HT1080 (cell line): ENCODE results near the gene SGCG. TPM values are rescaled to one million over a fixed set of nuclear protein-coding genes. Genes with fewer than 3 reads are reported as not detected.
"Not testable (repeated sequence)": the region's sequence is repeated elsewhere in the genome, so short reads cannot be mapped to it uniquely, and the experiment has no call there.

Experiments
- DNase-seq: peaks from one replicate; pipeline ENCODE4 v3.0.0-alpha.2; 2015; ENCODE audit warnings: low read depth
- total RNA-seq: library from RNA; depleted of rRNA; stranded (reverse); fragments of >200 nt; shearing (Covaris generic); gene quantifications from 2 replicates; pipeline ENCODE4 v1.2.3, GENCODE V29; 2014

SGCG gene
- total RNA-seq, 1 experiment from 2014 or later: not detected

GRCh38 chr13:23205807-23206206 lies 25.0 kb downstream of the SGCG start:
- no peak for DNase-seq

- no peak for DNase-seq
Measured at GRCh38 chr13:23212671-23213070, 31.9 kb downstream of the SGCG start.

- DNase-seq: no peak
Measured at GRCh38 chr13:23231241-23231640, 50.5 kb downstream of the SGCG start.

GRCh38 chr13:23235994-23236393 lies 55.2 kb downstream of the SGCG start:
- no peak for DNase-seq

DNA sequence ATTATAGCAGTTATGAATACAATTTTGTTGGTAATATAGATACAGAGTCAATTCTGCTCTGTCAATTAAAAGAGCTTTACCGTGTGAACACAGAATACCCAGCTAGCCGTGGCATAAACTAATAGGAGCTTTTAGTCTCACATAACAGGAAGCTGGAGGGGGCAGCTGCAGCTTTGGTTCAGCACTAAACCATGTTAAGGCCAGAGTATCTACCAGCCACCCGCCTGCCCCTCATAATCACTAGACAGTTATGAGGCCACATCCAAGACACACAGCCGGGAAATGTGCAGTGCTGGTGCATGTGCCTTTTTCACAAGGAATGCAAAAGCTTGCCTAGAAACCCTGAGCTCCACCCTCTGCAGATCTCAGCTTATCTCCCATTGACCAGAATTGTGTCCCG lies 62.3 kb downstream of the SGCG start:
- no peak for DNase-seq

GRCh38 chr13:23248410-23248809 lies 67.6 kb downstream of the SGCG start:
- not testable (repeated sequence) for DNase-seq

- DNase-seq: no peak
Measured at GRCh38 chr13:23254506-23254905, 73.7 kb downstream of the SGCG start.

DNA sequence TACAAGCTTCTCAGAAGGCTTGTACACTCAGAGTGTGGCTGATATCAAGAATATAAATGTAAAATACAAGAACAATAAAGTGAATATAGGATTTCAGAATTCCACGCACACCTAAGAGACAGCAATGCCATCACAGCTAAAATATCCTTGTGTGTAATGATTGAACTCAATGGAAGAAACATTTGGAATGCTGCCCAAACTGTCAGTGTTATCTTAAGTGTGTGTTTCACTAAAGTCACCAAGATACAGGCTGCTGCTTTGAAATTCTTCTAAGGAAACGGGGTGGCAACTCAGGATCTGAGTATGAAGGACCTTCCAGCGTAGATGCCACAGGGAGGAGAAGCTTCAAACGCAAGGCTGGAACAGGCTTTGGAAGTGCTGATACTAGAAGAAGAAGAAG lies 86.8 kb downstream of the SGCG start:
- no peak for DNase-seq

DNA sequence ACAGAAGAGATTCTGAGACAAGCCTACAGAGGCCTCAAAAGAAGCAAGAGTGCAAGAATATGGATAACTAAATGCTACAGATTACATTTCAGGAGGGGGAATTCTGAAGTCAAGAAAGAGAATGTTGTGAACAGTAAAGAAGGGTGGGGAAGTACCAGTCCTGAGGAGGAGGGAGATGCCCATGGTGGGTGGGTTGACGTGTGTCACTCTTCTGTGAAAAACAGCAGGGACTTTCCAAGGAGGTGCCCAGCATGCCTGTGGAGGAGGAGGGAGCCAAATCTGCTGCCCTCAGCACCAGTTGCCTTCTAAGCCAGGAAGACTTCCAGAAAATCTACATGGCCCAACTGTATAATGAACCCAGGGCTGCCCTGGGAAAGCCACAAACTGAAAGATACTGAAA lies 87.7 kb downstream of the SGCG start:
- DNase-seq: no peak

DNA sequence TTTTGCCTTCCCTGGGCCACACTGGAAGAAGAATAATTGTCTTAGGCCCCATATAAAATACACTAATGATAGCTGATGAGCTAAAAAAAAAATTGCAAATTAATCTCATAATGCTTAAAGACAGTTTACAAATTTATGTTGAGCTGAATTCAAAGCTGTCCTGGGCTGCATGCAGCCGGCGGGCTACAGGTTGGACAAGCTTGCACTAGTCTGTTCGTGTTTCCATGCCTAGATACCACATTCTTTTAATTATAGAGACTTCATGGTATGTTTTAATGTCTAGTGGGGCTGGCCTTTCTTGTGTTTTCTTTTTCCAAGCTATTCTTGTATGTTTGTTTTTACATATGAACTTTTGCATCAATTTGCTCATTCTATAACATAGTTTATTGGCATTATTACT lies 90.6 kb downstream of the SGCG start:
- no peak for DNase-seq

GRCh38 chr13:23273498-23273897 lies 92.7 kb downstream of the SGCG start:
- no peak for DNase-seq

DNA sequence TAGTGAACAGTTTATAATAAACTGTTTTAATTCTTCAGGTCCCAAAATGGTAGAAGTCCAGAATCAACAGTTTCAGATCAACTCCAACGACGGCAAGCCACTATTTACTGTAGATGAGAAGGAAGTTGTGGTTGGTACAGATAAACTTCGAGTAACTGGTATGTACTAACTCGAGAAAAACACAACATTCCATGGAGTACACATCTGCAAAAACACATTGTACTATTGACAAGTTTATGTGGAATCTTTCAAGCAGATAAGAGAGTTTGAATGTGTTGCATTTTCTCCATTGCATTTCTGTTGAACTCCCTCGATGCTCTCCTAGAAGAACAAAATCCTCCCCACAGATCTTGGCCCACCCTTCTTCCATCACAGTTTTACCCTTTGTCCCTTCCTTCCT lies 98.5 kb downstream of the SGCG start:
- DNase-seq: no peak

GRCh38 chr13:23288564-23288963 lies 107.8 kb downstream of the SGCG start:
- DNase-seq: no peak

GRCh38 chr13:23288995-23289394 lies 108.2 kb downstream of the SGCG start:
- DNase-seq: no peak

DNA sequence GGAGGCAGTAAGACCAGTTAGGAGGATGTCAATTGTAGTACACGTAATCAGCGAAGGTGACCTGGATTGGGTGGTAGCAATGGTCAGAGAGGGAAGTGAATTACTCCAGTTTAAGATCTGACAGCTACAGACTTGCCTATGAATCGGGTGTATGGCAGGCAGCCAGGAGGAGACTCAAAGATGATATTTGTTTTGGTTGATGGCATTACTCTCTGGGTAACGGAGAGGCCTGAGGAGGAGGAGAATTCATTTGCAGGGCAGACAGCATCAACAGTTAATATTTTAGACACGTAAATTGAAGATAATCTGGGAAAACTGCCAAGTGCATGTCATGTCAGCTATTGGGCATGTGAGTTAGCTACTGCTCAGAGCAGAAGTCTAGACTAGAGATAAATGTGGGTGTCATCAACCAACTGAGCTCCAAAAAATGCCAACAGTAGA lies 109.2 kb downstream of the SGCG start:
- peak; percentile 6 for DNase-seq

DNA sequence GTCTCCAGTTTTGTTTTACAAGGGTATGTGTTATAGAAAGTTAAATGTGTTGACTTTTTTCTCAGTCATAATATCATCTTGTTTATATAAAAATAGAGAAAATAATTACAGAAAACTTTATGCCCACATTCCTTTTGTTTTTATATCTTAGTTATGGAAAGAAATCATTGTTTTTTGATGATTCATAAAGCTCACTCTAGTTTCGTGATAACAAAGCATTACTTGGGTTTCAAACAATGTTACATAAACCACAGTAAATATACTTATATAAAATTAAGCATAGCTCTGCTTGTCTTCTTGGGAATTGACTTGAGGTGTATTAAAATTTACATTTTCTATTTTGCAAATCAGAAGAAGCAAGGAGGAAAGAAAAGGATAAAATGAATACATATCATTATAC lies 111.8 kb downstream of the SGCG start:
- DNase-seq: no peak

DNA sequence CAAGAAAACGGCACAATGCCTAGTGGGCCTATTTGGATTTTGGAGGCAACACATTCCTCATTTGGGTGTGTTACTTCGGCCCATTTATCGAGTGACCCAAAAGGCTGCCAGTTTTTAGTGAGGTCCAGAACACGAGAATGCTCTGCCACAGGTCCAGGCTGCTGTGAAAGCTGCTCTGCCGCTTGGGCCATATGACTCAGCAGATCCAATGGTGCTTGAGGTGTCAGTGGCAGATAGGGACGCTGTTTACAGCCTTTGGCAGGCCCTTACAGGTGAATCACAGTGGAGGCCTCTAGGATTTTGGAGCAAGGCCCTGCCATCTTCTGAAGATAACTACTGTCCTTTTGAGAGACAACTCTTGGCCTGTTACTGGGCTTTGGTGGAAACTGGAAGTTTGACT lies 134.1 kb downstream of the SGCG start:
- DNase-seq: not testable (repeated sequence)

DNA sequence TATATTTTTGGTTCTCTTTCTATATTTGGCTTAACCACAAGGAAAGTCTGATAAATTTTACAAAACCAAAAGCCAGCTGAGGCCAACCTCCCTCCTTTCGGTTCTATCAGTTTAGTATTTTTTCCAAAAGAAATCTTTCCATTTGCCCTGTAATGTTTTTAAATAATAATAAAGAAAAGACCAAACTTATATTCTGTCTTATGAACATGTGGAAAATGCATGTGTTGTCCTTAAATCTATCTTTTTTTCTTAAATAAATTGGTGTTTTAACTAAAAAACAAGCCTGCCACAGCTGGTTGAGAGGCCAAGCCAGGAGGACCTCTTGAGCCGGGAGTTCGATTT lies 139.1 kb downstream of the SGCG start:
- no peak for DNase-seq

GRCh38 chr13:23320926-23321534 lies 140.3 kb downstream of the SGCG start:
- DNase-seq: no peak

GRCh38 chr13:23321535-23322241 lies 140.9 kb downstream of the SGCG start:
- peak; percentile 86 for DNase-seq

DNA sequence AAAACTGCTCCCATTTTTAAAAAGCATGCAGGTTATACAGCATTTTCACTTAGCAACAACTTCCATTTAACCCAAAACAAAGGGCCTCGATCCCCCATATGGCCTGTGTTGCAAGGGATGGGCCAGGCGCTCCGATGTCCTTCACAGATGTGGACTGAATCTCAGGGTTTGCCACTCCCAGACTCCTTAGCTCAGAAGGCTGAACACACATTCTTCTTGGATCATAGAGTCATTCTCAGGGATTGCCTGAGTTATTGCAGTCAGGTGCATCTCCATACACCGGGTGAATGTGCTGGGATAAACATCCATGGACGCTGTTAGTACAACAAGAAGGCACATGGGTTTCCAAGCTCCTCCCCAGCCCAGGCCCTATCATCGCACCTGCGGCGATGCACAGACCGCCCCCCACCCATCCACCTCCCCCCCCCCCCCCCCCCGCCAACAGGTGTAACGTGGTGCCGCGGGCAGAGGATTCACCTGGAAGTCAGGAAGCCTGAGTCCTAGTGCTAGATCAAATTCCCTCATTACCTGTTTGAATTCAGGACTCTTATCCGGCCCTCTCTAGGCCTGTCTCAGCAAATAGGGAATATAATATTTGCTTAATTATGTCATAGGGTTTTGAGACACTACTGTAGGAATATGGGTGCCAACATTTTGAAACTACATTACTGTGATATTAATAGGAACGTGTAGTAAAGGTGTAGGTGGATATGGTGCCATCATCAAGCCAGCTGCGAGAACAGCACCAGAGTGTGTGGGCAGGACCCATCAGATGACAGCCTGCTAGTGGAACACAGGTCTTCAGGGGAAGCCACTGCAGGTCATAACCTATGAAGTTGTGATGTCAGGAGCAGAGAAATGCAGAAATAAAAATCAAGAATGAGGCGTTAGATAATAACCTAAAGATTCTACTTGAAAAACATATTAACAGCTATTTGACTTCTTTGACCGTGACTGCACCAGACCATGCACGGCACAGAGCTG lies 141.9 kb downstream of the SGCG start:
- no peak for DNase-seq
